WTC11 (cell line): ENCODE measurements around the gene ZRANB2. TPM values are rescaled to one million over a fixed set of nuclear protein-coding genes. Genes with fewer than 3 reads are reported as not detected.

Experiments used
- ATAC-seq: fragments of 200-7000 bp; cut with Tn5 transposase; 2 replicates; pipeline ENCODE4 v1.10.0; 2021; ENCODE audit warnings: mild to moderate bottlenecking, moderate library complexity
- CTCF ChIA-PET: fragments of 300-600 bp; sonication (Branson Sonifier 250); formaldehyde crosslinking; loops from one replicate; lab custom pipeline; 2021; ENCODE audit warnings: antibody characterized with exemption; lab: Charles Lee
- POLR2A ChIA-PET: fragments of 350-600 bp; sonication (Branson Sonifier 250); formaldehyde crosslinking; loops from one replicate; lab custom pipeline; 2021; ENCODE audit warnings: antibody characterized with exemption; lab: Charles Lee
- DNase-seq: peaks from one replicate; pipeline ENCODE4 v3.0.0; 2021; ENCODE audit warnings: low spot score
- H3K27ac Mint-ChIP-seq: 2 replicates; pipeline ENCODE4 v1.8.0; 2021; ENCODE audit warnings: mixed read lengths
- H3K27me3 Mint-ChIP-seq: 2 replicates; pipeline ENCODE4 v1.8.0; 2021; ENCODE audit warnings: low read depth, mild to moderate bottlenecking, moderate library complexity, mixed read lengths
- H3K36me3 Mint-ChIP-seq: 2 replicates; pipeline ENCODE4 v1.8.0; 2021; ENCODE audit warnings: mixed read lengths
- H3K4me1 Mint-ChIP-seq: 2 replicates; pipeline ENCODE4 v1.8.0; 2022; ENCODE audit warnings: mixed read lengths
- H3K4me3 Mint-ChIP-seq: 2 replicates; pipeline ENCODE4 v1.8.0; 2021; ENCODE audit warnings: mild to moderate bottlenecking, moderate library complexity, mixed read lengths
- H3K9me3 Mint-ChIP-seq: 2 replicates; pipeline ENCODE4 v1.8.0; 2021; ENCODE audit warnings: mixed read lengths
- CREB1 ChIP-seq: sonication (generic); formaldehyde crosslinking; IDR thresholded peaks from 2 replicates; pipeline ENCODE4 v1.8.0; 2023; ENCODE audit warnings: mild to moderate bottlenecking, missing genetic modification reagents
- CREM ChIP-seq: sonication (generic); formaldehyde crosslinking; IDR thresholded peaks from 2 replicates; pipeline ENCODE4 v1.8.1; 2022; ENCODE audit warnings: mild to moderate bottlenecking, missing genetic modification reagents, moderate library complexity
- E2F4 ChIP-seq: sonication (generic); formaldehyde crosslinking; IDR thresholded peaks from 2 replicates; pipeline ENCODE4 v1.8.1; 2022; ENCODE audit warnings: low read depth, mild to moderate bottlenecking, moderate library complexity, missing genetic modification reagents, borderline replicate concordance
- ESRRA ChIP-seq: sonication (generic); formaldehyde crosslinking; IDR thresholded peaks from 2 replicates; pipeline ENCODE4 v1.8.1; 2022; ENCODE audit warnings: mild to moderate bottlenecking, missing genetic modification reagents, borderline replicate concordance
- FOXJ3 ChIP-seq: sonication (generic); formaldehyde crosslinking; IDR thresholded peaks from 2 replicates; pipeline ENCODE4 v1.9.0; 2021; ENCODE audit warnings: missing genetic modification reagents, mild to moderate bottlenecking, borderline replicate concordance
- JAZF1 ChIP-seq: fragments of 250-450 bp; sonication (Bioruptor Pico); IDR thresholded peaks from 2 replicates; pipeline ENCODE4 v1.9.0; 2021; ENCODE audit warnings: moderate library complexity, mild to moderate bottlenecking, inconsistent platforms
- NFYB ChIP-seq: sonication (generic); formaldehyde crosslinking; conservative IDR thresholded peaks from 2 replicates; pipeline ENCODE4 v1.8.0; 2022; ENCODE audit warnings: low read depth, missing genetic modification reagents
- PRDM15 ChIP-seq: sonication (generic); formaldehyde crosslinking; IDR thresholded peaks from 2 replicates; pipeline ENCODE4 v1.8.0; 2022; ENCODE audit warnings: missing genetic modification reagents
- PRRX2 ChIP-seq: fragments of 250-450 bp; sonication (Bioruptor Pico); IDR thresholded peaks from 2 replicates; pipeline ENCODE4 v1.8.0; 2021; ENCODE audit warnings: mild to moderate bottlenecking
- RORB ChIP-seq: fragments of 250-450 bp; sonication (Bioruptor Pico); IDR thresholded peaks from 2 replicates; pipeline ENCODE4 v1.9.0; 2021; ENCODE audit warnings: mild to moderate bottlenecking
- ZBTB21 ChIP-seq: sonication (generic); formaldehyde crosslinking; IDR thresholded peaks from 2 replicates; pipeline ENCODE4 v1.8.1; 2023; ENCODE audit warnings: mild to moderate bottlenecking, missing genetic modification reagents, borderline replicate concordance
- ZNF281 ChIP-seq: sonication (generic); formaldehyde crosslinking; IDR thresholded peaks from 2 replicates; pipeline ENCODE4 v1.8.0; 2023; ENCODE audit warnings: mild to moderate bottlenecking, missing genetic modification reagents
- ZNF532 ChIP-seq: fragments of 250-450 bp; sonication (Bioruptor Pico); IDR thresholded peaks from 2 replicates; pipeline ENCODE4 v1.9.0; 2021; ENCODE audit warnings: mild to moderate bottlenecking, borderline replicate concordance
- total RNA-seq: library from RNA; stranded (reverse); gene quantifications from 3 replicates; pipeline ENCODE4 v1.2.3, GENCODE V29; 2021
- TF ChIP-seq, protein P1 (sequence below): sonication (generic); formaldehyde crosslinking; conservative IDR thresholded peaks from 2 replicates; pipeline ENCODE4 v1.8.1; 2022; ENCODE audit warnings: mild to moderate bottlenecking, missing genetic modification reagents
- TF ChIP-seq, protein P2 (sequence below): sonication (generic); formaldehyde crosslinking; conservative IDR thresholded peaks from 2 replicates; pipeline ENCODE4 v1.8.1; 2023; ENCODE audit warnings: mild to moderate bottlenecking, low read depth, missing genetic modification reagents, moderate library complexity
- TF ChIP-seq, protein P3 (sequence below): fragments of 200-600 bp; IDR thresholded peaks from 2 replicates; pipeline ENCODE4 v1.8.0; 2022; ENCODE audit warnings: antibody characterized with exemption

Gene ZRANB2
- total RNA-seq, 1 experiment from 2014 or later: 85.8 TPM

DNA sequence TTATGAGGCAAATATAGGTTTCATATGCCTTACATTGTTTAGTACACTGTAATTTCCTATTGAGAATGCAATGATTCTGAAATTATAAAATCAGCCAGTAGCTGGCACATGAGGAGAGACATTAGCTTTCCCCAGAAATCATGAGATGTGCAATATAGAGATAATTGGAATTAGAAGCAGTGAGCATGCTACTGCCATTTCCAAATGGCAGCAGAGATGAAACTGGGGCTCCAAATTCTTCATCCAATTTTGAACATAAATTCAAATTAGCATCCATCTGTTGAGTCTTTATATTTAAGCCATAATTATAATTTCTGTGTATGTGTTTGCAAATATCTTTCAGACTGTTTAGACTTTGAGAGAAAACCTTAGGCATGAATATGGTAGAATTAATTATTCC, 62.0 kb downstream of the ZRANB2 start (continued):
- TF ChIP-seq CREB1 (CRISPR knock-in tag) (no peak), FOXJ3 (no peak), JAZF1 (CRISPR knock-in tag) (no peak), NFYB (CRISPR knock-in tag) (no peak), PRRX2 (CRISPR knock-in tag) (no peak)
- TF ChIP-seq, protein P1, sequence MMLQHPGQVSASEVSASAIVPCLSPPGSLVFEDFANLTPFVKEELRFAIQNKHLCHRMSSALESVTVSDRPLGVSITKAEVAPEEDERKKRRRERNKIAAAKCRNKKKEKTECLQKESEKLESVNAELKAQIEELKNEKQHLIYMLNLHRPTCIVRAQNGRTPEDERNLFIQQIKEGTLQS (CRISPR knock-in tag): no peak
- TF ChIP-seq, protein P2, sequence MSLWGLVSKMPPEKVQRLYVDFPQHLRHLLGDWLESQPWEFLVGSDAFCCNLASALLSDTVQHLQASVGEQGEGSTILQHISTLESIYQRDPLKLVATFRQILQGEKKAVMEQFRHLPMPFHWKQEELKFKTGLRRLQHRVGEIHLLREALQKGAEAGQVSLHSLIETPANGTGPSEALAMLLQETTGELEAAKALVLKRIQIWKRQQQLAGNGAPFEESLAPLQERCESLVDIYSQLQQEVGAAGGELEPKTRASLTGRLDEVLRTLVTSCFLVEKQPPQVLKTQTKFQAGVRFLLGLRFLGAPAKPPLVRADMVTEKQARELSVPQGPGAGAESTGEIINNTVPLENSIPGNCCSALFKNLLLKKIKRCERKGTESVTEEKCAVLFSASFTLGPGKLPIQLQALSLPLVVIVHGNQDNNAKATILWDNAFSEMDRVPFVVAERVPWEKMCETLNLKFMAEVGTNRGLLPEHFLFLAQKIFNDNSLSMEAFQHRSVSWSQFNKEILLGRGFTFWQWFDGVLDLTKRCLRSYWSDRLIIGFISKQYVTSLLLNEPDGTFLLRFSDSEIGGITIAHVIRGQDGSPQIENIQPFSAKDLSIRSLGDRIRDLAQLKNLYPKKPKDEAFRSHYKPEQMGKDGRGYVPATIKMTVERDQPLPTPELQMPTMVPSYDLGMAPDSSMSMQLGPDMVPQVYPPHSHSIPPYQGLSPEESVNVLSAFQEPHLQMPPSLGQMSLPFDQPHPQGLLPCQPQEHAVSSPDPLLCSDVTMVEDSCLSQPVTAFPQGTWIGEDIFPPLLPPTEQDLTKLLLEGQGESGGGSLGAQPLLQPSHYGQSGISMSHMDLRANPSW (CRISPR knock-in tag): no peak
- TF ChIP-seq, all 79 proteins: peak for 0

DNA sequence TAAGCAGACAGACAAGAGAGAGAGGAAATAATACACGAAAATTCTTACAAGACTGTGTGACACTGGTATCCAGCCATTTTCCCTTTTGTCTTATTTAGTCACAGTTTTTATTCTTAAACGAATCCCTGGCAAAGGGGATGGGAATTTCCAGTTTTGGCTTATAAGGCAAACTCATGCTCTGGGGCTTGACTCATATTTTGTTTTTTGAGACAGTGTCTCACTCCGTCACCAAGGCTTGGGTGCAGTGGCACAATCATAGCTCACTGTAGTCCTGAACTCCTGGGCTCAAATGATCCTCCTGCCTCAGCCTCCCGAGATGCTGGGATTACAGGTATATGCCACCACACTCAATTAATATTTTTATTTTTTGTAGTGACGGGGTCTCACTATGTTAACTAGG, 65.1 kb downstream of the ZRANB2 start:
- no peak overlapping the region for H3K4me3 Mint-ChIP-seq
- POLR2A ChIA-PET: no interaction called here
- no peaks in the 10 kb centered on the region for H3K9me3 Mint-ChIP-seq
- DNase-seq (no peak), ATAC-seq (no peak)
- CTCF ChIA-PET: no interaction called here
- no peak overlapping the region for H3K27ac Mint-ChIP-seq
- no peaks in the 10 kb centered on the region for H3K36me3 Mint-ChIP-seq
- H3K27me3 Mint-ChIP-seq: no peaks in the 10 kb centered on the region
- no peaks in the 10 kb centered on the region for H3K4me1 Mint-ChIP-seq
- no peak for TF ChIP-seq PRRX2 (CRISPR knock-in tag)
- no peak for TF ChIP-seq ZNF532 (CRISPR knock-in tag)
- no peak for TF ChIP-seq RORB
- TF ChIP-seq CREM (CRISPR knock-in tag): no peak
- no peak for TF ChIP-seq PRDM15
- TF ChIP-seq ZNF281 (CRISPR knock-in tag): no peak
- TF ChIP-seq ZBTB21 (CRISPR knock-in tag): no peak
- no peak for TF ChIP-seq E2F4
- TF ChIP-seq ESRRA (CRISPR knock-in tag): no peak
- TF ChIP-seq, protein P3, sequence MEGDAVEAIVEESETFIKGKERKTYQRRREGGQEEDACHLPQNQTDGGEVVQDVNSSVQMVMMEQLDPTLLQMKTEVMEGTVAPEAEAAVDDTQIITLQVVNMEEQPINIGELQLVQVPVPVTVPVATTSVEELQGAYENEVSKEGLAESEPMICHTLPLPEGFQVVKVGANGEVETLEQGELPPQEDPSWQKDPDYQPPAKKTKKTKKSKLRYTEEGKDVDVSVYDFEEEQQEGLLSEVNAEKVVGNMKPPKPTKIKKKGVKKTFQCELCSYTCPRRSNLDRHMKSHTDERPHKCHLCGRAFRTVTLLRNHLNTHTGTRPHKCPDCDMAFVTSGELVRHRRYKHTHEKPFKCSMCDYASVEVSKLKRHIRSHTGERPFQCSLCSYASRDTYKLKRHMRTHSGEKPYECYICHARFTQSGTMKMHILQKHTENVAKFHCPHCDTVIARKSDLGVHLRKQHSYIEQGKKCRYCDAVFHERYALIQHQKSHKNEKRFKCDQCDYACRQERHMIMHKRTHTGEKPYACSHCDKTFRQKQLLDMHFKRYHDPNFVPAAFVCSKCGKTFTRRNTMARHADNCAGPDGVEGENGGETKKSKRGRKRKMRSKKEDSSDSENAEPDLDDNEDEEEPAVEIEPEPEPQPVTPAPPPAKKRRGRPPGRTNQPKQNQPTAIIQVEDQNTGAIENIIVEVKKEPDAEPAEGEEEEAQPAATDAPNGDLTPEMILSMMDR: no peak
